ENCODE measurements around the gene CLDN34. TPM values are rescaled to one million over a fixed set of nuclear protein-coding genes. Genes with fewer than 3 reads are reported as not detected.

The CLDN34 gene
- polyA plus RNA-seq, 1 of the 3 experiments (the other 2 are of a cell fraction), result not detected

DNA sequence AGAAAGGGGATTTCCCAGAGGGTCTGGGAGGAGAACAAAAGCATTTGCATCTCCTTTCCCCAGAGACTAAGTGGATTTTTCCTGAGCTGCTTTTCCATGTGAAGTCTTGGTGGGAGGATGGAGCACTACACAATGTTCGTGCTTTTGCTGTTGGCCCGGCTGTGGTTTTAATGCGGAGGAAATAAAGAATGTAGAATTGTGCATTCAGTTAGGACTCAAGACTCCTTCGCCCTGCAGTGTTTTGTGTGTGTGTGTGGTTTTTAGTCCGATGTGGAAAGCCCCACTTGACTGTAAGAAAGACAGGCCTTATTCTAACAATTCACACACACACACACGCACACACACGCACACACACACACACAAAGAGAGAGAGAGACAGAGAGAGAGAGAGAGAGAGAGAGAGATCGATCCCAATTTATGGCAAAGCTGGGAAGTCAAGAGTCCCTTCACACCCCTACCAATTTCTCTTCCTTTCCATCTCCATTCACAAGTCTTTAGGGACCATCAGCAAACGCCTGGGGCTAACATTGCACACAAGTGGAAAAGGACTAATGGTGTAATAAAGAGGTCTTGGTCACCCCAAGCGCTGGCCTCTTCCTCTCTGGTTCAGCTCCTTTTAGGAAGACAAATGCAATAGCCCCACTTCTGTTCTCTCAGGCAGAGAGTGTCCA lies 44.2 kb downstream of the CLDN34 start:
- Histone ChIP-seq H4K20me1 (ENCODE audit: insufficient read depth) (no peaks in the 10 kb centered on the region), H3K27ac (ENCODE audit: low read depth in 2 of 2, low read length in 1 of 2) (no peak overlapping the region), H3K4me2 (no peak overlapping the region), H3K79me2 (ENCODE audit: insufficient read depth) (peaks cover 3% of the 10 kb centered on the region; the same call in 1 of the 2 replicates), H3K36me3 (replicated peaks in 1 of 2; ENCODE audit: control insufficient read depth in 1 of 2, insufficient read depth in 2 of 2, low read length in 1 of 2) (no peaks in the 10 kb centered on the region), H3K27me3 (ENCODE audit: insufficient read depth) (no peaks in the 10 kb centered on the region), H3K4me1 (ENCODE audit: control insufficient read depth in 1 of 2, insufficient read depth in 2 of 2, low read depth in 1 of 2, low read length in 1 of 2) (peaks cover 0 to 4% of the 10 kb centered on the region in 2 experiments; a peak in 2 of 4 replicates), H3F3A (replicated peaks; ENCODE audit: insufficient read depth) (no peaks in the 10 kb centered on the region), H3K4me3 (ENCODE audit: low read depth in 2 of 2, low read length in 1 of 2) (no peak overlapping the region), H3K9ac (no peak overlapping the region), H3K9me2 (no peaks in the 10 kb centered on the region), H2AFZ (ENCODE audit: low read depth) (no peak overlapping the region), H3K9me3 (no peaks in the 10 kb centered on the region)
- no peak for DNase-seq
- WGBS (ENCODE audit: low lambda C conversion rate), result 26% methylated on average over 10 of the region's 10 CpGs
- TF ChIP-seq RXRA (IDR thresholded peaks at IDR 0.05; ENCODE audit: borderline replicate concordance, low read depth), result no peak
- TF ChIP-seq FOXM1 (IDR thresholded peaks at IDR 0.05; ENCODE audit: low read depth), result no peak
- TF ChIP-seq POLR2AphosphoS5 (IDR thresholded peaks at IDR 0.05; ENCODE audit: low read depth, low read length), result no peak
- no peak for TF ChIP-seq SIN3A (IDR thresholded peaks at IDR 0.05; ENCODE audit: borderline replicate concordance, low read depth, low read length)
- no peak for TF ChIP-seq FOXJ3 (CRISPR knock-in tag; IDR thresholded peaks at IDR 0.05)
- TF ChIP-seq FOSL2 (IDR thresholded peaks at IDR 0.05; ENCODE audit: borderline replicate concordance, low read depth), result no peak
- TF ChIP-seq RCOR1 (IDR thresholded peaks at IDR 0.05; ENCODE audit: low read length), result no peak
- TF ChIP-seq, protein P1, sequence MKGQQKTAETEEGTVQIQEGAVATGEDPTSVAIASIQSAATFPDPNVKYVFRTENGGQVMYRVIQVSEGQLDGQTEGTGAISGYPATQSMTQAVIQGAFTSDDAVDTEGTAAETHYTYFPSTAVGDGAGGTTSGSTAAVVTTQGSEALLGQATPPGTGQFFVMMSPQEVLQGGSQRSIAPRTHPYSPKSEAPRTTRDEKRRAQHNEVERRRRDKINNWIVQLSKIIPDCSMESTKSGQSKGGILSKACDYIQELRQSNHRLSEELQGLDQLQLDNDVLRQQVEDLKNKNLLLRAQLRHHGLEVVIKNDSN (IDR thresholded peaks at IDR 0.05; ENCODE audit: borderline replicate concordance, low read depth), result no peak
- TF ChIP-seq GABPA (IDR thresholded peaks at IDR 0.05; ENCODE audit: low read depth), result no peak
- TF ChIP-seq, protein P2, sequence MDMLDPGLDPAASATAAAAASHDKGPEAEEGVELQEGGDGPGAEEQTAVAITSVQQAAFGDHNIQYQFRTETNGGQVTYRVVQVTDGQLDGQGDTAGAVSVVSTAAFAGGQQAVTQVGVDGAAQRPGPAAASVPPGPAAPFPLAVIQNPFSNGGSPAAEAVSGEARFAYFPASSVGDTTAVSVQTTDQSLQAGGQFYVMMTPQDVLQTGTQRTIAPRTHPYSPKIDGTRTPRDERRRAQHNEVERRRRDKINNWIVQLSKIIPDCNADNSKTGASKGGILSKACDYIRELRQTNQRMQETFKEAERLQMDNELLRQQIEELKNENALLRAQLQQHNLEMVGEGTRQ (IDR thresholded peaks at IDR 0.05; ENCODE audit: borderline replicate concordance, low read depth, low read length), result no peak
- TF ChIP-seq EP300 (IDR thresholded peaks at IDR 0.05; ENCODE audit: borderline replicate concordance in 1 of 2, low read depth in 1 of 2, low read length in 1 of 2), result no peak
- TF ChIP-seq RAD21 (IDR thresholded peaks at IDR 0.05; ENCODE audit: low read length), result no peak
- TF ChIP-seq, protein P3, sequence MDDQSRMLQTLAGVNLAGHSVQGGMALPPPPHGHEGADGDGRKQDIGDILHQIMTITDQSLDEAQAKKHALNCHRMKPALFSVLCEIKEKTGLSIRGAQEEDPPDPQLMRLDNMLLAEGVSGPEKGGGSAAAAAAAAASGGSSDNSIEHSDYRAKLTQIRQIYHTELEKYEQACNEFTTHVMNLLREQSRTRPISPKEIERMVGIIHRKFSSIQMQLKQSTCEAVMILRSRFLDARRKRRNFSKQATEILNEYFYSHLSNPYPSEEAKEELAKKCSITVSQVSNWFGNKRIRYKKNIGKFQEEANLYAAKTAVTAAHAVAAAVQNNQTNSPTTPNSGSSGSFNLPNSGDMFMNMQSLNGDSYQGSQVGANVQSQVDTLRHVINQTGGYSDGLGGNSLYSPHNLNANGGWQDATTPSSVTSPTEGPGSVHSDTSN (IDR thresholded peaks at IDR 0.05), result no peak
- TF ChIP-seq TAF1 (IDR thresholded peaks at IDR 0.05; ENCODE audit: borderline replicate concordance, low read depth, low read length), result no peak
- TF ChIP-seq TEAD4 (IDR thresholded peaks at IDR 0.05; ENCODE audit: borderline replicate concordance, insufficient read depth), result no peak
- no peak for TF ChIP-seq JUND (IDR thresholded peaks at IDR 0.05)
- no peak for TF ChIP-seq MXI1 (IDR thresholded peaks at IDR 0.05; ENCODE audit: low read depth, low read length)
- POLR2A ChIA-PET, result no interaction called here
- CTCF ChIA-PET, result interaction anchor here (0.8 to 1.4 kb wide), 2 partner anchors 12 to 16 kb away, joined by 3 to 4 read pairs; no protein-coding TSS in a partner anchor

Data from SK-N-SH (cell line).